Measurements from ENCODE around the gene LPIN3. TPM values are rescaled to one million over a fixed set of nuclear protein-coding genes. Genes with fewer than 3 reads are reported as not detected.

LPIN3 gene, protein sequence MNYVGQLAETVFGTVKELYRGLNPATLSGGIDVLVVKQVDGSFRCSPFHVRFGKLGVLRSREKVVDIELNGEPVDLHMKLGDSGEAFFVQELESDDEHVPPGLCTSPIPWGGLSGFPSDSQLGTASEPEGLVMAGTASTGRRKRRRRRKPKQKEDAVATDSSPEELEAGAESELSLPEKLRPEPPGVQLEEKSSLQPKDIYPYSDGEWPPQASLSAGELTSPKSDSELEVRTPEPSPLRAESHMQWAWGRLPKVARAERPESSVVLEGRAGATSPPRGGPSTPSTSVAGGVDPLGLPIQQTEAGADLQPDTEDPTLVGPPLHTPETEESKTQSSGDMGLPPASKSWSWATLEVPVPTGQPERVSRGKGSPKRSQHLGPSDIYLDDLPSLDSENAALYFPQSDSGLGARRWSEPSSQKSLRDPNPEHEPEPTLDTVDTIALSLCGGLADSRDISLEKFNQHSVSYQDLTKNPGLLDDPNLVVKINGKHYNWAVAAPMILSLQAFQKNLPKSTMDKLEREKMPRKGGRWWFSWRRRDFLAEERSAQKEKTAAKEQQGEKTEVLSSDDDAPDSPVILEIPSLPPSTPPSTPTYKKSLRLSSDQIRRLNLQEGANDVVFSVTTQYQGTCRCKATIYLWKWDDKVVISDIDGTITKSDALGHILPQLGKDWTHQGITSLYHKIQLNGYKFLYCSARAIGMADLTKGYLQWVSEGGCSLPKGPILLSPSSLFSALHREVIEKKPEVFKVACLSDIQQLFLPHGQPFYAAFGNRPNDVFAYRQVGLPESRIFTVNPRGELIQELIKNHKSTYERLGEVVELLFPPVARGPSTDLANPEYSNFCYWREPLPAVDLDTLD
- total RNA-seq = 1 to 10 TPM in 1 of 2 experiments, under 1 TPM in 1; 0.44 to 1.0 TPM
- under 1 TPM in 1 of 3 donors, not detected in 2; 0.15 TPM for polyA plus RNA-seq
- total RNA-seq = 0.13 to 2.1 (median 0.70) reads per million in 6 experiments

DNA sequence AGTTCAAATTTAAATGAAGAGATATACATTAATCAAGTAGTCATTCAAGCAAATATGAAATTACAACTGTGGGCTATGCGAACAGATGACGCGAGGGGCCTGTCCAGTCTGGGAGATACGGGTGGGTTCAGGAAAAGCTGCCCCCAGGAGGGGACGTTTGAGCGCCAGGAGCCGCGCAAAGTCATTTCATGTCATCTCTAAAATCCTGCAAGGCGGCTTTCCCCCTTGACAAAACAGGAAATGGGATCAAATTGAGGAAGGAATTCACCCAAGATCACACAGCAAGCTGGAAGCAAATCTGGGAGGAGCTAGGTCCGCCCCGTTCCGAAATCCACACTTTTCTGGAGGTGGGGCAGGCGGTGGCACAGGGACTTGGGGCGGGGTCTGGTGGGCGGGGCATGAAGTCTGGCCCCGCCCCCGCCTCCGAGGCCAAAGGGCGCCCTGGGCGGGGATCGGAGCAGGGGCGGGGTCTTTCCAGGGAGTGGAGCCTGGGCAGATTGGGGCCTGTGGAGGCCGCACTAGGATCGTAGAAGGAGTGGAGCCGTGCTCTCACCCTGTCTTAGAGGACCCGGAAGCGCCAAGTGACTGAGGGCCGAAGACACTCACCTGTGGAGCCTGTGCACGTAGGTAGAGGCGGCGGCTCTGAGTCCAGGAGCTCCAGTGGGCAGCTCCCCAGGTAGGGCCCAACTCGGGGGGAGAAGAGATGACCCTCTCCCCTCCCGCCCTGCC, at the start of gene LPIN3:
Gene LPIN3 (plus strand): TSS at position 495 of the 729 bp plus-strand sequence. CDS start 4,983 bp downstream, outside the sequence.
- DNase-seq (peak in 8 of 10 donors; percentile 6 to 67 (median 36)), ATAC-seq (peak; percentile 59 to 74)
- H3K36me3 Mint-ChIP-seq = no peaks in the 10 kb centered on the region
- H3K27ac Mint-ChIP-seq = peak within 1 kb of the TSS in 8 of 10 donors; percentile 48 to 89 (median 72)
- H3K9me3 Mint-ChIP-seq = no peaks in the 10 kb centered on the region
- peaks cover under 1 to 13% (median 8%) of the 10 kb centered on the region in 5 donors for H3K27me3 Mint-ChIP-seq
- H3K4me3 Mint-ChIP-seq = peak within 1 kb of the TSS; percentile 73 to 86 (median 82)
- POLR2A ChIA-PET = interaction anchor here (0.7 to 1.2 kb wide), 3 partner anchors 106 to 205 kb away, joined by 3 to 4 read pairs (median 3); no protein-coding TSS in a partner anchor
- H3K4me1 Mint-ChIP-seq = peaks cover 10 to 12% (median 10%) of the 10 kb centered on the region in 4 donors

DNA sequence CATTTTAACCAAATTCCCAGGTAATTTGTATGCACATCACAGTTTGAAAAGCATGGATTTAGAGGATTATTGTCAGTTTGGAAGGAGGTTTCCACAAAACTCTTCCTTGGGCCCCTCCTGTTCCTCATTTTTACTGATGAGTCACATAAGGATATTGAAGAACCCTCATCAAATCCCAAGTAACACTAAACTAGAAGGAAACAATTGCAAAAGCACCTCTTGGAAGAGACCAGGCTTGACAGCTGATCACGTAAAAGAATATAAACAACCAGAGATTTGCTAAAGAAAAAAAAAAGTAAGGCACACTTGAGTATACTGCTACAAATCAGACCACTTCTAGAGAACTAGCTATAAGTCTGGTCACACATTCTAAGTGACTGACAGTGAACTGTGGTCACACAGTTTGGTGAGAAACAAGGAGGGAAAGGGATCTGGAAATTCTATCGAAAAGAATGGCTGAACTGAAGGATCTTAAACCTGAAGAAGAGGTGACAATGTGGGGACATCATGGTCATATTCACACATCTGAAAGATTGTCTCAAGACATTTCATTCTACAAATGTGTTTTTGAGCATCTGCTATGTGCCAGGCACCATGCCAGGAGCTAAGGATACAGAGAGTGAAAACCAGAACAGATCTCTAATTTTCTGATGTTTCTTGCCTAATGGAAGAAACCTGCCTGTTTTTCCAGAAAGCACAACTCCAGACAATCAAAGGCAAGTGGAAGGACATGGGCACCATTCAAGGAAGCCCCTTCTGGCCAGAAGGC, 47.2 kb upstream of the LPIN3 start:
- DNase-seq = no peak
- Mint-ChIP-seq H3K4me3 (no peak overlapping the region), H3K4me1 (peaks cover 0 to 8% (median 3%) of the 10 kb centered on the region in 4 donors), H3K36me3 (peaks cover 0 to 2% (median 0%) of the 10 kb centered on the region in 3 donors), H3K27me3 (no peaks in the 10 kb centered on the region), H3K27ac (no peak overlapping the region), H3K9me3 (no peaks in the 10 kb centered on the region)
- ATAC-seq = no peak
- POLR2A ChIA-PET = no interaction called here

DNA sequence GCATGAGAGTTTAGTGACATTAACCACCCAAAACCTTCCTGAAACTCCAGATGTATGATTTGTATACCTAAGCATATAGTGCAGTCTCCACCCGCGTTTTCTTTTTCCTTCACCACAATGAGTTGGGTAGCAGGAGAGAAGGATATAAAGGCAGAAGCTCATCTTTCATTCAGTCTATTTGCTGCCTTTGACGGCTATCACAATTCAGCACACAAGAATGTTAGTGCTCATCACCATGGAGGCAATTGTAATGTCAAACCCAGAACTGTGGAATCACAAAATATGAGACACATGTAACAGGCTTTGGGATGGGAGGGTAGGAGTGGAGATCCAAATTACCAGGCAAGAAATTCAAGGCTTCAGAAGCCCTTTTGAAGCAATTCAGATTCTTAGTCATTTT, 40.7 kb upstream of the LPIN3 start:
- ATAC-seq = no peak
- POLR2A ChIA-PET = interaction anchor here (1.0 kb wide), 1 partner anchor 11 kb away, joined by 3 read pairs; no protein-coding TSS in a partner anchor

DNA sequence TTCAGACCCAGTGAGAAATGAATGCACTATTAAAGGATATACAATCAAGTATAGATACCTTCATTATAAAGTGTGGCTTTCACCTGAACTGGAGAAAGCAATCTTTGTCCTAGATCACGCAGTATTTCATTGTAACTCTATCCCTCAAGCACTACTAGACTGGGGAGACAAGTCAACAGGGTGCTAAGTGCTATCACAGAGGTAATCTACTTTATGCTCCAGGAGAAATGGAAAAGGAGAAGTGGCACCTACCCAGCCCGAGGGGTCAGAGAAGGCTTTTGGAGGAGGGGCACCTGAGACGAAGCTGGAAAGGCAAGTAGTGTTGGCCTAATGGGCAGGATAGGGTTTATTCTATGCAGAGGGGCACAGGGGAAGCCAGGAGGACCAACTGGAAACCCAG, 40.2 kb upstream of the LPIN3 start:
- Mint-ChIP-seq H3K9me3 (no peaks in the 10 kb centered on the region), H3K27me3 (no peaks in the 10 kb centered on the region), H3K4me1 (peaks cover 0 to 5% (median 0%) of the 10 kb centered on the region in 4 donors), H3K4me3 (no peak overlapping the region), H3K27ac (peak overlapping the region in 1 of 10 donors; percentile 14), H3K36me3 (no peaks in the 10 kb centered on the region)
- ATAC-seq (no peak), DNase-seq (no peak)
- POLR2A ChIA-PET = interaction anchor here (0.6 kb wide), 1 partner anchor 13 kb away, joined by 4 read pairs; no protein-coding TSS in a partner anchor

More for the DNA sequence above, 40.7 kb upstream of the LPIN3 start:
- DNase-seq = no peak
- no peak overlapping the region for H3K27ac Mint-ChIP-seq
- H3K9me3 Mint-ChIP-seq = no peaks in the 10 kb centered on the region
- H3K36me3 Mint-ChIP-seq = no peaks in the 10 kb centered on the region
- peaks cover 0 to 5% (median 0%) of the 10 kb centered on the region in 4 donors for H3K4me1 Mint-ChIP-seq
- no peak overlapping the region for H3K4me3 Mint-ChIP-seq
- H3K27me3 Mint-ChIP-seq = no peaks in the 10 kb centered on the region

DNA sequence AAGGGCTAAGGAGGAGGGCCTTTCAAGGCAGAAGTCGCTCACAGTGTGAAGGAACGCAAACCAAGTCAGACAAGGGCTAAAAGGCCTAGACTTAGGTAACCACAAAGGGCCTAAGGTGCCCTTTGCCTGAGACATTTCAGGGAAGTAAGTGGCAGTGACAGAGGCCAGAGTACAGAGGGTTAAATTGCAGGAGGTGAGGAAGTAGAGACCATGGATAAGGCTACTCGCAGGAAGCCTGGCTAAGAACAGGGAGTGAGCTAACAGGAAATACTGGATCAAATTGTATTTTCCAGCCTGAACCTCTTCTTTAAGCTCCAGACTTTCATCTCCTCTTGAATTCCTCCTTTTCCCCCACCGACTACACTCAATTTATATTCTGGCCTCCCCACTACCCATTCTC, 39.7 kb upstream of the LPIN3 start:
- POLR2A ChIA-PET = interaction anchor here (0.6 kb wide), 1 partner anchor 13 kb away, joined by 4 read pairs; no protein-coding TSS in a partner anchor
- no peaks in the 10 kb centered on the region for H3K9me3 Mint-ChIP-seq
- H3K36me3 Mint-ChIP-seq = no peaks in the 10 kb centered on the region
- H3K4me3 Mint-ChIP-seq = no peak overlapping the region
- no peak for ATAC-seq
- DNase-seq = no peak
- H3K27me3 Mint-ChIP-seq = no peaks in the 10 kb centered on the region
- H3K4me1 Mint-ChIP-seq = peaks cover 0 to 5% (median 0%) of the 10 kb centered on the region in 4 donors
- peak overlapping the region in 1 of 10 donors; percentile 14 for H3K27ac Mint-ChIP-seq

DNA sequence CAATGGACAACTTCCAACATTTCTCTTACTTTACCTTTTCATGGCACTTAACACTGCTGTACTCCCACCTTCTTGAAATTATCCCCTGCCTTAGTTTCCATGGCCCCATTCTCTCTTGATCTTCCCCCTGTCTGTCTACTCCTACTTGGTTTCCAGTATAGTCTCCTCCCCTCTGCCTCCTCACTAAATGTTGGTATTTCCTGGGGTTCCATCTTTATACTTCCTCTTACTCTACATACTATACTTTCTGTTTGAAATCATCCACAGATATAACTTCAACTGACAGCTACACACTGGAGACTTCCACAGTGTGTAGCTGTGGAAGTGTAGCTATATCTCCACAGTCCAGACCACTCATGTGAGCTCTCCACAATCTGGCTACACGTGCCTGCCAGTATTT, 36.6 kb upstream of the LPIN3 start:
- POLR2A ChIA-PET = no interaction called here
- Mint-ChIP-seq H3K4me1 (peaks cover 0 to 18% (median 1%) of the 10 kb centered on the region in 4 donors), H3K27ac (no peak overlapping the region), H3K36me3 (no peaks in the 10 kb centered on the region), H3K9me3 (no peaks in the 10 kb centered on the region), H3K4me3 (no peak overlapping the region), H3K27me3 (no peaks in the 10 kb centered on the region)
- ATAC-seq (no peak), DNase-seq (no peak)

DNA sequence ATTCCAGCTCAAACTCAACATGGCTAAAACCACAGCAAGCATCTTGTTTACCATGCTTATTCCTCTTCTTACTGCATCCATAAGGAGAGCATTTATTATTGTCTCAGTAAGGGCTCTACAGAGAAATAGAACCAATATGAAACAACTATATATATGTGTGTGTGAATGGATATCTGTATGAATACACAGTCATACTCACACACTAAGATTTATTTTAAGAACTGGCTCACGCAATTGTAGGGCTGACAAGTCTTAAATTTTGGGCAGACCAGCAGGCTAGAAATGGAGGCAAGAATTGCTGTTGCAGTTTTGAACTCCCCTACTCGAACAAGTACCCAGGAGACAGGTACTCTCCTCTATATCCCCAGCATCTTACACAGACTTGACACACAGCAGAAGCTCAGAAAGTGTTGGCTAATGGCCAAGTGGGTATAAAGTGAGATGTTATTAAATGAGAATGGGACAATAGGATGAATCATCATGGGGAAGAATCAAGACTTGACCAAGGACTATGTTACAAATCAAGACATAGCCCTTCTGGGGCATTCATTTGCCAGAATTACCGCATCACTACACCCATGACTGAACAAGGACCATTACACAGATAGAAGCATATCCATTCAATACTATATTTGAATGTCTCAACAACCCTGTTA, 36.1 kb upstream of the LPIN3 start:
- Mint-ChIP-seq H3K4me3 (no peak overlapping the region), H3K36me3 (no peaks in the 10 kb centered on the region), H3K9me3 (no peaks in the 10 kb centered on the region), H3K27ac (no peak overlapping the region), H3K4me1 (peaks cover 0 to 21% (median 3%) of the 10 kb centered on the region in 4 donors), H3K27me3 (no peaks in the 10 kb centered on the region)
- ATAC-seq (no peak), DNase-seq (no peak)
- POLR2A ChIA-PET = no interaction called here

DNA sequence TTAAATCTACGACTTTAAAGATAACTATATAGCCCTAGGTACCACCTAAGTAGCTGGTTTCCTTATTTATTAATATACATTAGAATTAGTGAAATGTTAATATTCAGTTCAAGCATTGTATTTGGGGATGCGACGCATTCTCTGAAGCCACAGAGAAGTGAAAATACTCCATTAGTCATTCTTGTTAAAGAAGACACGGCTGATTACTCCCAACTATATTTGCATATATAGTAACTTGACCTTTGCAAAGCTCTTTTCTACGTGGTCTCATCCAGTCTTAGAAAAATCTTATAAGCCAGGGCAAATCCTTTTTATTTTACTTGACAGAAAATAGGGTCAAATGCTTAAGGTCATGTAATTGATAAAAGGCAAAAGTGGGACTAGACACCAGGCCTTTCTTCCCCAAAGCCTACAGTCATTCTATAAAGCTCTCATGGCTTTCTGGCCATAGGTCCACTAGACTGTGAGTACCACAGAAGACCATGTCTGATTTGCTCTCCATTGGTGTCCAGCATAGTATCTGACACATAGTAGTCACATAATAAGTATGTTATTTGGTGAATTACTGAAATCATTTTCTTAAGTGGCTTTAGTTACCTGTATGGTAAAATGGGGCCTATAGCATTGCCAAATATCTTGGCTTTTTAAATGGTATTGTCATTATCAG, 34.4 kb upstream of the LPIN3 start:
- DNase-seq (no peak), ATAC-seq (no peak)
- no peaks in the 10 kb centered on the region for H3K27me3 Mint-ChIP-seq
- H3K9me3 Mint-ChIP-seq = no peaks in the 10 kb centered on the region
- H3K27ac Mint-ChIP-seq = no peak overlapping the region
- no peak overlapping the region for H3K4me3 Mint-ChIP-seq
- no peaks in the 10 kb centered on the region for H3K36me3 Mint-ChIP-seq
- POLR2A ChIA-PET = no interaction called here
- H3K4me1 Mint-ChIP-seq = peaks cover 5 to 22% (median 10%) of the 10 kb centered on the region in 4 donors

DNA sequence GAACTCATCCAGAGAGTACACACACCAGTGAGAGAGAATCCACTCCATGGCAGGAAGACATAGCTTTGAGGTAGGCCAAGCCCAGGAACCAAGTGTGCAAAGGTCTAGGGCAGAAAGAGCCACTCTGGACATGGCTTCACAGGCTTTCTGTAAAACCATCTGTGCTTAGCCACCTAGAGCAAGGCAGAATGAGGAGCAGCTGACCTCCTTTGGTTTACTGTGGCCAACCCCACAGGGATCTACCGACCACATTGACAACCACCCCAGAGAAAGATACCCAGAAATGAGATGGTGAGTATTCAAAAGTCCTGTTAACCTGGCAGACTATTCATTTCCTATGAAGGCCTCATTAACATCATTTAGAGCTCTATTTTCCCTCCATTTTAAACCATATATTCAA, 33.6 kb upstream of the LPIN3 start:
- Mint-ChIP-seq H3K27me3 (no peaks in the 10 kb centered on the region), H3K27ac (no peak overlapping the region), H3K4me3 (no peak overlapping the region), H3K9me3 (no peaks in the 10 kb centered on the region), H3K4me1 (peaks cover 7 to 22% (median 11%) of the 10 kb centered on the region in 4 donors), H3K36me3 (peaks cover 0 to 2% (median 0%) of the 10 kb centered on the region in 3 donors)
- POLR2A ChIA-PET = no interaction called here
- DNase-seq (no peak), ATAC-seq (no peak)

DNA sequence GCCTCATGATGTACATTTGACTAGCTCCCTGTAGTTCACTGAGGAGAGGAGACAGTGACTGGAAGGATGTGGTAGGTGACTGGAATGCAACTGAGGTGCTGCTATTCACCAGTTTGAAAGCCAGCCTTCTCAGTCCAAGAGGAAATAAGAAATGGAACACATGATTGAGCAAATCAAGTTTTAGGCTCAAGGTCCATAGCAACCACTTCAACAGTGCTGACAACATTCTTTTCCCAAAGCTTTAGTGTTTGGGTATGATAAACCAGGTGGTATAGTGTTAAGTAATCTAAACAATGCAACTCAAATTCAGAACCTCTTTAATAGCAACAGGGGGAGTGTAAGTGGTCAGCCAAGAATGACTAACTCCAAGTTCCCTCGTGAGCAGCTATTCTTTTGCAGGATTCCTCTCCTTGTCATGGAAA, 32.3 kb upstream of the LPIN3 start:
- POLR2A ChIA-PET = no interaction called here
- no peak for DNase-seq
- peaks cover 0 to 2% (median 0%) of the 10 kb centered on the region in 3 donors for H3K36me3 Mint-ChIP-seq
- H3K4me1 Mint-ChIP-seq = peaks cover 7 to 22% (median 11%) of the 10 kb centered on the region in 4 donors
- H3K27ac Mint-ChIP-seq = peak overlapping the region in 1 of 10 donors; percentile 23
- no peaks in the 10 kb centered on the region for H3K9me3 Mint-ChIP-seq
- no peaks in the 10 kb centered on the region for H3K27me3 Mint-ChIP-seq
- H3K4me3 Mint-ChIP-seq = no peak overlapping the region
- no peak for ATAC-seq
